DOHH2 (cell line): Measurements from ENCODE around the gene SHISA5.

Source experiments
- H3F3A ChIP-seq: fragments of 200-600 bp; sonication (generic), shearing (Covaris generic); 2 replicates; pipeline ENCODE4 v1.6.0; 2016; ENCODE audit warnings: antibody characterized with exemption, mild to moderate bottlenecking; ENCODE audit not compliant: control insufficient read depth, insufficient read depth
- H3K27ac ChIP-seq: fragments of 200-600 bp; sonication (generic); 2 replicates; pipeline ENCODE4 v1.5.1; 2014; ENCODE audit warnings: low read depth, mild to moderate bottlenecking, low read length, moderate library complexity
- H3K27me3 ChIP-seq: fragments of 200-600 bp; sonication (generic); 2 replicates; pipeline ENCODE4 v1.6.1; 2014; ENCODE audit warnings: mild to moderate bottlenecking, low read length, mixed read lengths; ENCODE audit not compliant: control insufficient read depth
- H3K36me3 ChIP-seq: fragments of 200-600 bp; sonication (generic); 2 replicates; pipeline ENCODE4 v1.6.1; 2014; ENCODE audit warnings: mild to moderate bottlenecking, low read length, moderate library complexity, mixed read lengths; ENCODE audit not compliant: control insufficient read depth
- H3K4me1 ChIP-seq: fragments of 200-600 bp; sonication (generic); 2 replicates; pipeline ENCODE4 v1.6.1; 2014; ENCODE audit warnings: mild to moderate bottlenecking, low read length, mixed read lengths; ENCODE audit not compliant: control insufficient read depth
- H3K4me2 ChIP-seq: fragments of 200-600 bp; sonication (generic); 2 replicates; pipeline ENCODE4 v1.6.0; 2014; ENCODE audit warnings: mild to moderate bottlenecking, low read length, moderate library complexity
- H3K4me3 ChIP-seq: fragments of 200-600 bp; sonication (generic); 2 replicates; pipeline ENCODE4 v1.5.1; 2014; ENCODE audit warnings: mild to moderate bottlenecking, low read length, mixed read lengths
- H3K79me2 ChIP-seq: fragments of 200-600 bp; sonication (generic); 2 replicates; pipeline ENCODE4 v1.6.1; 2014; ENCODE audit warnings: mild to moderate bottlenecking, low read length, mixed read lengths; ENCODE audit not compliant: control insufficient read depth
- H3K9me2 ChIP-seq: fragments of 200-600 bp; sonication (generic); replicated peaks from 2 replicates; pipeline ENCODE4 v1.6.1; 2014; ENCODE audit warnings: mild to moderate bottlenecking, low read length, mixed read lengths; ENCODE audit not compliant: control insufficient read depth
- H3K9me3 ChIP-seq: fragments of 200-600 bp; sonication (generic); 2 replicates; pipeline ENCODE4 v1.6.1; 2014; ENCODE audit warnings: antibody characterized with exemption, low read length, mixed read lengths; ENCODE audit not compliant: control insufficient read depth, insufficient read depth
- H4K20me1 ChIP-seq: fragments of 200-600 bp; sonication (generic); 2 replicates; pipeline ENCODE4 v1.6.0; 2014; ENCODE audit warnings: low read depth, mild to moderate bottlenecking, antibody characterized with exemption, low read length, moderate library complexity; ENCODE audit not compliant: control insufficient read depth, insufficient read depth
- EZH2phosphoT487 ChIP-seq: fragments of 200-600 bp; sonication (generic); IDR thresholded peaks from 2 replicates; pipeline ENCODE4 v1.6.1; 2017; ENCODE audit warnings: borderline replicate concordance, mild to moderate bottlenecking, antibody characterized with exemption, low read length, moderate library complexity, mixed read lengths
- TF ChIP-seq, protein P1 (sequence below): fragments of 200-600 bp; sonication (generic); IDR thresholded peaks from one replicate; pipeline ENCODE4 v1.5.1; 2014; ENCODE audit warnings: antibody characterized with exemption, mild to moderate bottlenecking, low read depth, low read length; ENCODE audit not compliant: poor library complexity, severe bottlenecking

The SHISA5 gene

DNA sequence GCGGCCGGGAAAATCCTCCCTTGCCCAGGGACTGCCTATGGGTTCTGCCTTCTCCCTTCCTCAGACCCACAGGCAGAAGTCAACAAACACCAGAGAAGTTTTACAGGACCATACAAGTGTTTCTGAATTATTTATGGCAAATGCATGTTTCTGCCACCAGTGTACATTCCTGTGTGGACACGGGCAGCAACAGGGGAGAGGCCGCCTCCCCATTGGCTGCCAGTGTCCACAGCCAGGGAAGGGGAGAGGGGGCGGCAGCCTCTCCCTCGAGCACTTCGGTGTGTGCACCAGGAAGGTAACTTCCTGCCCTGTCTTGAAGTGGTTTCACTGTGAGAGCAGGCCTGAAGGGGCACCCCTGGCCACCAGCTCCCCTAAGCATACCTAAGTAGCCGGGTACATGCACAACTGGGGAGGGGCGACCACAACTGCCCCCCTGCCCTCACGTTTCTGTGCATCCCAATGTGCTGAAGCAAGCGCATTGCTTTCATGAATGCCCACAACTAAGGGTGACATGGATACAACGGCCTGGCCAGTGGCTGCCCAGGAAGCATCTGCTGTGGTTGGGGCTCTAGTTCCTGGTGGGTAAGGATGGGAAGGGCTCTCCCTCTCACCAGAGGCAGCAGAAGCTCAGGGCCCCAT lies 14.8 kb upstream of the SHISA5 start:
- Histone ChIP-seq H3K36me3 (peaks cover 6% of the 10 kb centered on the region), H3K4me2 (no peak overlapping the region)

DNA sequence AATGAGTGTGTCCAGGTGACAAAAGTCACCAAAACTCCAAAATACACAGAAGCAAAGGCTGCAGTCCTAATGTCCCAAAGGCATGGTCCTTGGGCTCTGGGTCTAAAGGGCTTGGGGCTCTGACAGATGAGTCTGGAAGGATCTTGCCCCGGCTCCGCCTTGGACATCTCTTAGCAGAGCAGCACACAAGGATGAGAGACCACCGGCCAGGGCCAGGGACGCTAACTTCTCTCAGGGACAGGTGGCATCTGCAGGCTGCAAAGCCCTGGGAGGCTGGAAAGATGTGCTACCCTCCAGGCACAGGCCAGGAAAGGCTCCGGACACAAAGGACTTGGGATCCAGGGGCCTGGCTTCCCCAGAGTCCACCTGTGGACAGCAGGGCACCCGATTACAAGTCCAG lies 14.1 kb upstream of the SHISA5 start:
- no peaks in the 10 kb centered on the region for H3K27me3 ChIP-seq
- H3K9me3 ChIP-seq: no peaks in the 10 kb centered on the region
- H3K36me3 ChIP-seq: peaks cover 3% of the 10 kb centered on the region; the same call in 1 of the 2 replicates
- TF ChIP-seq, protein P1, sequence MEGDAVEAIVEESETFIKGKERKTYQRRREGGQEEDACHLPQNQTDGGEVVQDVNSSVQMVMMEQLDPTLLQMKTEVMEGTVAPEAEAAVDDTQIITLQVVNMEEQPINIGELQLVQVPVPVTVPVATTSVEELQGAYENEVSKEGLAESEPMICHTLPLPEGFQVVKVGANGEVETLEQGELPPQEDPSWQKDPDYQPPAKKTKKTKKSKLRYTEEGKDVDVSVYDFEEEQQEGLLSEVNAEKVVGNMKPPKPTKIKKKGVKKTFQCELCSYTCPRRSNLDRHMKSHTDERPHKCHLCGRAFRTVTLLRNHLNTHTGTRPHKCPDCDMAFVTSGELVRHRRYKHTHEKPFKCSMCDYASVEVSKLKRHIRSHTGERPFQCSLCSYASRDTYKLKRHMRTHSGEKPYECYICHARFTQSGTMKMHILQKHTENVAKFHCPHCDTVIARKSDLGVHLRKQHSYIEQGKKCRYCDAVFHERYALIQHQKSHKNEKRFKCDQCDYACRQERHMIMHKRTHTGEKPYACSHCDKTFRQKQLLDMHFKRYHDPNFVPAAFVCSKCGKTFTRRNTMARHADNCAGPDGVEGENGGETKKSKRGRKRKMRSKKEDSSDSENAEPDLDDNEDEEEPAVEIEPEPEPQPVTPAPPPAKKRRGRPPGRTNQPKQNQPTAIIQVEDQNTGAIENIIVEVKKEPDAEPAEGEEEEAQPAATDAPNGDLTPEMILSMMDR: no peak
- TF ChIP-seq EZH2phosphoT487: no peak
- H4K20me1 ChIP-seq: no peaks in the 10 kb centered on the region
- no peaks in the 10 kb centered on the region for H3F3A ChIP-seq
- H3K79me2 ChIP-seq: no peaks in the 10 kb centered on the region
- no peak overlapping the region for H3K27ac ChIP-seq
- peaks cover 12% of the 10 kb centered on the region for H3K4me1 ChIP-seq
- H3K4me2 ChIP-seq: no peak overlapping the region
- H3K4me3 ChIP-seq: no peak overlapping the region
- H3K9me2 ChIP-seq: no peaks in the 10 kb centered on the region

More for the DNA sequence above, 14.8 kb upstream of the SHISA5 start:
- TF ChIP-seq EZH2phosphoT487: no peak
- TF ChIP-seq, protein P1: no peak
- Histone ChIP-seq H3K27ac (no peak overlapping the region), H3K4me3 (no peak overlapping the region), H3K4me1 (peaks cover 12% of the 10 kb centered on the region), H3K27me3 (no peaks in the 10 kb centered on the region), H4K20me1 (no peaks in the 10 kb centered on the region), H3F3A (no peaks in the 10 kb centered on the region), H3K79me2 (no peaks in the 10 kb centered on the region), H3K9me3 (no peaks in the 10 kb centered on the region), H3K9me2 (no peaks in the 10 kb centered on the region)

DNA sequence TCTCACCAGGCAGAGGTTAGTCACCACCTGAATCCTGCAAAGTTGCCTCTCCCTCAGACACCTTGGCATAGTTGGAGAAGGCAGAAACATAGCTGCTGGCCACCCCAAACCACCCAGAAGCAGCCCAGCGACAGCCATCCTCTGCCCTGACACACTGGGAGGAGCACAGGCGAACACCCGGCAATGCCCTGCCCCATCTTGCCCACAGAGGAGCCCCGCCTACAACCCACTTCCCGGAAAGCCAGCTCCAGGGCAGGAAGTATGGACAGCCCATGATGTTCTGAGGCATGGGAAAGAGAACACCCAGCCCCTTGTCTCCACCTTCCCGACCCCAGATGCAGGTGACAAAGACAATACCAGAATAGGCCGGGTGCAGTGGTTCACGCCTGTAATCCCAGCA lies 12.6 kb upstream of the SHISA5 start:
- Histone ChIP-seq H3K9me2 (no peaks in the 10 kb centered on the region), H3K79me2 (no peaks in the 10 kb centered on the region), H3K36me3 (no peaks in the 10 kb centered on the region), H3K4me2 (no peak overlapping the region), H3K27ac (no peak overlapping the region), H3K4me1 (peaks cover 12% of the 10 kb centered on the region), H3K4me3 (no peak overlapping the region), H3K9me3 (no peaks in the 10 kb centered on the region), H3F3A (no peaks in the 10 kb centered on the region), H4K20me1 (no peaks in the 10 kb centered on the region), H3K27me3 (no peaks in the 10 kb centered on the region)
- no peak for TF ChIP-seq EZH2phosphoT487
- TF ChIP-seq, protein P1: no peak
